ENCODE results near the gene USP13. TPM values are rescaled to one million over a fixed set of nuclear protein-coding genes. Genes with fewer than 3 reads are reported as not detected.

USP13 gene
- total and polyA plus RNA-seq, 2 donors (not counting 3 experiments of a cell fraction or from before 2014, with no cell fraction given), result 5.8 to 24.0 TPM

DNA sequence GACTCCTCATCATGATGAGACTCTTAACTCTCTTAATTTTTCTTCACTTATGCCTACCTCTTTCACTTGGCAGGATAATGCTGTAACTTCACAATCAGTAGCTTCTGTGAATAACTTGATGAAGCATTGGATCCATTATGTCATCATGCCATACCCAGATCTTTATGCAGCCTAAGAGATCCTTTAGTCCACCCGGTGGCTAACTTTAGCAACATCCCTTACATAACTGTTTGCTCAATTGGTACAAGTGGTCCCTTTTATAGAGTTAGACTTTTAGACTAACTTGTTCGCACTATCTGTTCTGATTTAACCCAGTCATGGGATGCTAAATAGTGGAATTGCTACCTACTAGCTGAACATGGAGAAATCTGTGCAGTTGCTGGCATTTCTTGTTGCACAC, 184.5 kb downstream of the USP13 start:
- H4K20me1 ChIP-seq (replicated peaks; ENCODE audit: control insufficient read depth, extremely low read depth, insufficient read depth, low read length), result no peaks in the 10 kb centered on the region
- H3K4me2 ChIP-seq (ENCODE audit: insufficient read depth, low read length), result no peak overlapping the region
- H3K9me3 ChIP-seq (replicated peaks; ENCODE audit: control insufficient read depth, insufficient read depth, low read length), result no peaks in the 10 kb centered on the region
- H3K27me3 ChIP-seq (ENCODE audit: control insufficient read depth in 2 of 2, insufficient read depth in 2 of 2, low read length in 2 of 2), result peaks cover 0 to 2% of the 10 kb centered on the region in 2 experiments
- H3K36me3 ChIP-seq (ENCODE audit: control insufficient read depth in 2 of 2, extremely low read depth in 1 of 2, insufficient read depth in 2 of 2, low read length in 2 of 2), result no peaks in the 10 kb centered on the region
- H3K4me3 ChIP-seq (replicated peaks in 1 of 3; ENCODE audit: insufficient read depth in 1 of 3, low read depth in 1 of 3, low read length in 3 of 3), result no peak overlapping the region
- no peaks in the 10 kb centered on the region for H3K9me1 ChIP-seq (replicated peaks; ENCODE audit: control insufficient read depth, extremely low read depth, insufficient read depth, low read length)
- TF ChIP-seq, protein P1, sequence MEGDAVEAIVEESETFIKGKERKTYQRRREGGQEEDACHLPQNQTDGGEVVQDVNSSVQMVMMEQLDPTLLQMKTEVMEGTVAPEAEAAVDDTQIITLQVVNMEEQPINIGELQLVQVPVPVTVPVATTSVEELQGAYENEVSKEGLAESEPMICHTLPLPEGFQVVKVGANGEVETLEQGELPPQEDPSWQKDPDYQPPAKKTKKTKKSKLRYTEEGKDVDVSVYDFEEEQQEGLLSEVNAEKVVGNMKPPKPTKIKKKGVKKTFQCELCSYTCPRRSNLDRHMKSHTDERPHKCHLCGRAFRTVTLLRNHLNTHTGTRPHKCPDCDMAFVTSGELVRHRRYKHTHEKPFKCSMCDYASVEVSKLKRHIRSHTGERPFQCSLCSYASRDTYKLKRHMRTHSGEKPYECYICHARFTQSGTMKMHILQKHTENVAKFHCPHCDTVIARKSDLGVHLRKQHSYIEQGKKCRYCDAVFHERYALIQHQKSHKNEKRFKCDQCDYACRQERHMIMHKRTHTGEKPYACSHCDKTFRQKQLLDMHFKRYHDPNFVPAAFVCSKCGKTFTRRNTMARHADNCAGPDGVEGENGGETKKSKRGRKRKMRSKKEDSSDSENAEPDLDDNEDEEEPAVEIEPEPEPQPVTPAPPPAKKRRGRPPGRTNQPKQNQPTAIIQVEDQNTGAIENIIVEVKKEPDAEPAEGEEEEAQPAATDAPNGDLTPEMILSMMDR (IDR thresholded peaks at IDR 0.05; ENCODE audit: extremely low read depth in 1 of 2, insufficient read depth in 1 of 2, low read depth in 1 of 2, low read length in 2 of 2), result no peak
- TF ChIP-seq EZH2 (IDR thresholded peaks at IDR 0.05; ENCODE audit: borderline replicate concordance, low read depth, low read length, severe bottlenecking) (no peak), FOS (IDR thresholded peaks at IDR 0.05; ENCODE audit: borderline replicate concordance, insufficient read depth, low read length) (no peak), JUN (IDR thresholded peaks at IDR 0.05; ENCODE audit: borderline replicate concordance, insufficient read depth, insufficient read length, low read depth) (no peak)
- TF ChIP-seq, protein P2, sequence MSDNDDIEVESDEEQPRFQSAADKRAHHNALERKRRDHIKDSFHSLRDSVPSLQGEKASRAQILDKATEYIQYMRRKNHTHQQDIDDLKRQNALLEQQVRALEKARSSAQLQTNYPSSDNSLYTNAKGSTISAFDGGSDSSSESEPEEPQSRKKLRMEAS (IDR thresholded peaks at IDR 0.05; ENCODE audit: insufficient read depth, insufficient read length), result no peak
- POLR2A ChIA-PET, result no interaction called here
- intact Hi-C loops (cut with micrococcal nuclease) (no loop called here), dilution Hi-C loops (cut with MboI; ENCODE audit: extremely low pct_ligation_motif_present, low sequenced_read_pairs) (no loop called here)
- H3K27ac ChIP-seq (ENCODE audit: insufficient read depth, low read depth, low read length), result no peak overlapping the region
- no peak overlapping the region for H2AFZ ChIP-seq (ENCODE audit: low read depth, low read length)
- no peaks in the 10 kb centered on the region for H3K4me1 ChIP-seq (ENCODE audit: control insufficient read depth, extremely low read depth, insufficient read depth, low read length)
- DNase-seq (ENCODE audit: low read depth, low spot score), result peak; percentile 8
- no peak for FAIRE-seq
- BruUV-seq (replicated peaks), result no TSS peak
- no peaks in the 10 kb centered on the region for H3K79me2 ChIP-seq (ENCODE audit: control insufficient read depth, insufficient read depth, low read length)
- CTCF ChIA-PET, result interaction anchor here (0.6 to 1.3 kb wide), 4 partner anchors 26 to 188 kb away, joined by 3 to 4 read pairs (median 3); no protein-coding TSS in a partner anchor
- H3K9ac ChIP-seq (replicated peaks; ENCODE audit: extremely low read depth, insufficient read depth, low read length), result no peak overlapping the region

Small RNAs within 50 kb of the gene (small RNA-seq; reads per million reads assigned to genes)
- gene RF01210 (ENCODE audit: insufficient read depth, insufficient read length, low read depth, low replicate concordance), result not detected

Other genes with a start within 250 kb of the USP13 start
- gene GNB4, start 201.6 kb upstream of the USP13 start, total RNA-seq, result 61.9 and 62.6 TPM in 2 replicates
- 22.2 and 30.3 TPM in 2 replicates for gene GNB4, start 201.6 kb upstream of the USP13 start, polyA plus RNA-seq
- gene ACTL6A, start 90.1 kb upstream of the USP13 start, total RNA-seq, result 63.1 and 68.3 TPM in 2 replicates
- 55.1 and 96.2 TPM in 2 replicates for gene ACTL6A, start 90.1 kb upstream of the USP13 start, polyA plus RNA-seq
- 47.0 and 51.2 TPM in 2 replicates for gene MRPL47, start 48.4 kb upstream of the USP13 start, total RNA-seq
- gene MRPL47, start 48.4 kb upstream of the USP13 start, polyA plus RNA-seq, result 13.8 and 20.3 TPM in 2 replicates
- 68.3 and 74.9 TPM in 2 replicates for gene NDUFB5, start 48.2 kb upstream of the USP13 start, total RNA-seq
- 17.2 and 48.2 TPM in 2 replicates for gene NDUFB5, start 48.2 kb upstream of the USP13 start, polyA plus RNA-seq

Data from endothelial cell of umbilical vein (primary cell).